Tibial nerve (tissue), 4 donors: ENCODE measurements around the gene KRTAP15-1. TPM values are rescaled to one million over a fixed set of nuclear protein-coding genes. Genes with fewer than 3 reads are reported as not detected.

Source experiments
- DNase-seq, 2 donors: peaks; one replicate each; pipeline ENCODE4 v3.0.0-alpha.2; 2019; ENCODE audit warnings: low spot score in 2 of 2
- H3K27ac ChIP-seq, 4 donors: fragments of 200-600 bp; sonication (generic) in 3 of 4; one replicate each; pipeline ENCODE4 v1.5.1; 2017 to 2019; ENCODE audit warnings: mild to moderate bottlenecking in 1 of 4
- H3K27me3 ChIP-seq, 2 donors: fragments of 200-600 bp; sonication (generic) in 1 of 2; one replicate each; pipeline versions ENCODE4 v1.5.1 to v1.6.0; 2017 to 2019
- H3K36me3 ChIP-seq, 3 donors: fragments of 200-600 bp; sonication (generic); one replicate each; pipeline ENCODE4 v1.5.1; 2018 to 2019
- H3K4me1 ChIP-seq, 4 donors: fragments of 200-600 bp; sonication (generic) in 3 of 4; one replicate each; pipeline ENCODE4 v1.5.1; 2017 to 2019
- H3K4me3 ChIP-seq, 4 donors: fragments of 200-600 bp; sonication (generic) in 3 of 4; one replicate each; pipeline ENCODE4 v1.5.1; 2017 to 2019; ENCODE audit warnings: mild to moderate bottlenecking in 1 of 4, moderate library complexity in 1 of 4
- H3K9me3 ChIP-seq, 4 donors: fragments of 200-600 bp; sonication (generic) in 3 of 4; one replicate each; pipeline ENCODE4 v1.5.1; 2017 to 2019
- EP300 ChIP-seq, 2 donors: sonication (generic); formaldehyde crosslinking; IDR thresholded peaks; one replicate each; pipeline ENCODE4 v1.6.1; 2017; ENCODE audit warnings: antibody characterized with exemption in 2 of 2, mild to moderate bottlenecking in 1 of 2
- POLR2A ChIP-seq, 2 donors: fragments of 450-650 bp; IDR thresholded peaks; one replicate each; pipeline ENCODE4 v1.6.1; 2017; ENCODE audit warnings: antibody characterized with exemption in 2 of 2, mild to moderate bottlenecking in 2 of 2, moderate library complexity in 2 of 2
- WGBS, 2 donors: methylation state at CpG; one replicate each; pipeline ENCODE4 v1.1.5; 2018; 5-methylcytosine and 5-hydroxymethylcytosine counted together
- total RNA-seq, 4 donors: library from RNA; depleted of rRNA; stranded (reverse); fragments of >200 nt; gene quantifications; one replicate each; pipeline ENCODE4 v1.1.0, GENCODE V29; 2016
- TF ChIP-seq, protein P1 (sequence below), 5 experiments: fragments of 200-600 bp in 3 of 5; fragments of 450-650 bp in 2 of 5; sonication (generic) in 3 of 5; IDR thresholded peaks; one replicate each; pipeline ENCODE4 v1.5.1; 2016 to 2019; ENCODE audit warnings: antibody characterized with exemption in 5 of 5, mild to moderate bottlenecking in 3 of 5, moderate library complexity in 2 of 5

The KRTAP15-1 gene, protein sequence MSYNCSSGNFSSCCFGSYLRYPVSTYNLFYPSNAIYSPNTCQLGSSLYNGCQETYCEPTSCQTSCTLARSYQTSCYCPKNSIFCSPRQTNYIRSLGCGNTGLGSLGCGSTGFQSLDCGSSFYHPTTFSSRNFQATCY
- total RNA-seq, result not detected

DNA sequence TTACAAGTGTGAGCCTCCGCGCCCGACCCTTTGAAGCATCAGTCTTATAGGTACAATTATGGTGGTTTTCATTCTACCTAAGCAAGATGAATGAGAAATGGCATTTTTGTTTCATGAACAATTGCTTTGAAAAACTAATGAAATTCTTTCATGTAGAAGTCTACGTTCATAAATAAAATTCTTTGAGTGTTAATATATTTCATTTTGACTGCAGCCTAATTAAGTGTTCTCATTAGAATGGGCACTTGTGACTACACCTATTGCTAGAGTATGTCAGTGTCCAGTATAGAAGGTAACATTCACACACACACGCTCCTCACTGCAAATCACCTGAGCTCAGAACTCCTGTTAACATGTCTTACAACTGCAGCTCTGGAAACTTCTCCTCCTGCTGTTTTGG is at the start of gene KRTAP15-1:
Gene KRTAP15-1 (plus strand): TSS at position 301 of the 400 bp plus-strand sequence. CDS start 53 bp downstream, at position 354.
- H3K36me3 ChIP-seq, result no peaks in the 10 kb centered on the region
- H3K27me3 ChIP-seq, result no peaks in the 10 kb centered on the region
- WGBS, 2 donors, result 93 to 98% methylated on average over 5 of the region's 5 CpGs
- TF ChIP-seq, protein P1, sequence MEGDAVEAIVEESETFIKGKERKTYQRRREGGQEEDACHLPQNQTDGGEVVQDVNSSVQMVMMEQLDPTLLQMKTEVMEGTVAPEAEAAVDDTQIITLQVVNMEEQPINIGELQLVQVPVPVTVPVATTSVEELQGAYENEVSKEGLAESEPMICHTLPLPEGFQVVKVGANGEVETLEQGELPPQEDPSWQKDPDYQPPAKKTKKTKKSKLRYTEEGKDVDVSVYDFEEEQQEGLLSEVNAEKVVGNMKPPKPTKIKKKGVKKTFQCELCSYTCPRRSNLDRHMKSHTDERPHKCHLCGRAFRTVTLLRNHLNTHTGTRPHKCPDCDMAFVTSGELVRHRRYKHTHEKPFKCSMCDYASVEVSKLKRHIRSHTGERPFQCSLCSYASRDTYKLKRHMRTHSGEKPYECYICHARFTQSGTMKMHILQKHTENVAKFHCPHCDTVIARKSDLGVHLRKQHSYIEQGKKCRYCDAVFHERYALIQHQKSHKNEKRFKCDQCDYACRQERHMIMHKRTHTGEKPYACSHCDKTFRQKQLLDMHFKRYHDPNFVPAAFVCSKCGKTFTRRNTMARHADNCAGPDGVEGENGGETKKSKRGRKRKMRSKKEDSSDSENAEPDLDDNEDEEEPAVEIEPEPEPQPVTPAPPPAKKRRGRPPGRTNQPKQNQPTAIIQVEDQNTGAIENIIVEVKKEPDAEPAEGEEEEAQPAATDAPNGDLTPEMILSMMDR (IDR thresholded peaks at IDR 0.05), result no peak
- no peak for TF ChIP-seq EP300 (IDR thresholded peaks at IDR 0.05)
- TF ChIP-seq POLR2A (IDR thresholded peaks at IDR 0.05), result no peak
- H3K4me3 ChIP-seq, result no peak within 1 kb of the TSS
- no peak within 1 kb of the TSS for H3K27ac ChIP-seq
- no peak for DNase-seq
- no peaks in the 10 kb centered on the region for H3K9me3 ChIP-seq
- H3K4me1 ChIP-seq, result no peaks in the 10 kb centered on the region

DNA sequence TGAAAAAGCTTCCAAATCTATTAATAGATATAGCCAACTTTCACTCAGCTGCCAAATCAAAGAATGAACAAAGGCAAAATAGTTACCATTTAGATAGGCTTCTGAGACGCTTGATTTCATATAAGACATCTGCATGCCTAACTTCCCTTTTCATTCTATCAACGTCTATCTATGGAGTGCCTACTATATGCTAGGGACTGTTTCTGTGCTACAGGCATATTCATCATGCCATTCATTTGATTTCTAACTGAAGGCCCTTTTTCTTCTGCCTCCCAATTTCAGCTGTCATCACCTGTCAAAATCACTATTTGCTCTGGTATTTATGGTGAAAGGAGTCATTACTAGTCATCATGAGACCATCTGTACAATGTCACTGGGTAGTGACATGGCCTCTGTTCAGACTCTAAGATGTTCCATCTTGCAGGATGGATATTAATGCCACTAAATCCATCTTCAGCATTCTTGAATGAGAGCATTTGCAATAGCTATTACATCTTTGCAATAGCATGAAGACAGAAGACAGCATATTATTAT is 48.5 kb upstream of the KRTAP15-1 start:
- Histone ChIP-seq H3K4me1 (no peaks in the 10 kb centered on the region), H3K9me3 (peaks cover 0 to 12% (median 0%) of the 10 kb centered on the region in 4 donors), H3K27ac (no peak overlapping the region), H3K36me3 (no peaks in the 10 kb centered on the region), H3K4me3 (no peak overlapping the region), H3K27me3 (no peaks in the 10 kb centered on the region)
- no peak for DNase-seq
- TF ChIP-seq POLR2A (IDR thresholded peaks at IDR 0.05), result no peak
- no peak for TF ChIP-seq EP300 (IDR thresholded peaks at IDR 0.05)
- TF ChIP-seq, protein P1 (IDR thresholded peaks at IDR 0.05), result no peak
- WGBS, 2 donors, result 35 to 47% methylated on average over 2 of the region's 2 CpGs

DNA sequence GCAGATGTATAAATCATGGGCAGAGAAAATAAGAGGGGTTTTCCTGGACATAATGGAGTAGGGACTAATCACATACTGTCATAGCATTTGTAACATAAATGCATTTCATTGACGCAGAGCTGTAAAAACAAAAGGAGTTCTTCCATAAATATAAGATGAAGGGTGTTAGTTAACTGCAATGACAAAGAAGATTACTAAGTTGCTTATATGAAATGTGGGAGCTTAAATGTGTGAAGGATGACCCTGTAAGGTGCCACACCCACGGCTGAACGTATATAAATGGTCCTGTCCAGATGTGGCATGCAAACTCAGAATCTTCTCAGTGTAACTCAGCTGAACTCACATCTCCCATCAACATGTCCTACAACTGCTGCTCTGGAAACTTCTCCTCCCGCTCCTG is 44.3 kb upstream of the KRTAP15-1 start, which contains the start of gene KRTAP13-1:
Gene KRTAP13-1 (plus strand): TSS at position 301 of the 400 bp plus-strand sequence. CDS start 56 bp downstream, at position 357.
- WGBS, 2 donors, result 69 to 73% methylated on average over 4 of the region's 4 CpGs
- Histone ChIP-seq H3K9me3 (peaks cover 0 to 5% (median 0%) of the 10 kb centered on the region in 4 donors), H3K27ac (no peak within 1 kb of the TSS), H3K4me3 (no peak within 1 kb of the TSS), H3K4me1 (no peaks in the 10 kb centered on the region), H3K36me3 (no peaks in the 10 kb centered on the region), H3K27me3 (no peaks in the 10 kb centered on the region)
- TF ChIP-seq, protein P1 (IDR thresholded peaks at IDR 0.05), result no peak
- TF ChIP-seq POLR2A (IDR thresholded peaks at IDR 0.05) (no peak), EP300 (IDR thresholded peaks at IDR 0.05) (no peak)
- DNase-seq, result no peak

DNA sequence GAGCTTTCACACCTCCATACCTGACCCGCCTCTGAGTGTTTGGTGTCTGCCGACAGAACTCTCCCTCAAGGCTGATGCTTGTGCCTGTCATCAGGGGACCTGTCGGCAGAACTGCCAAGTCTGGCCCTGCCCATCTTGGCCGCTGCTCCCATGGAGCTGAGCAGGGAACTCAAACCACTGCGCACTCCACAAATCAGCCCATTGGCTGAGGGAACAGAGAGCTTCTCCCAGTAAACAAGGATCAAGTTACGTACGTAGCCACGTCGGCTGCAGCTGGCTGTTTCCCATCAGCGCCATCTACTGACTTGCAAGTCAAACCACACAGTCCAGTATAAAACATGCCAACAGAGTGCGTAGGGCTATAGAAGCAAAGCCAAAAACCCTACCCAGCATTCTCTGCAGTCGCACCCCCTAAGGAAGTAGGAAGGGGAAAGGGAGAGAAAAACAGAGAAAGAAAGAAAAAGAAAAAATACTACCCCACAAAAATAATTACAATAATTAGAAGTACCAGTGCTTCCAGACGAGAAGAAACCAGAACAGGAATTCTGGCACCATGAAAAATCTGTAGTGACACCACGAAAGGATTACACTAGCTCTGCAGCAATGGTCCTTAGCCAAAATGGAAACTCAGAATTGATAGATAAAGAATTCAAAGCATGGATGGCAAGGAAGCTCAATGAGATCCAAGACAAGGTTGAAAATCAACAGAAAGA is 31.1 kb upstream of the KRTAP15-1 start:
- Histone ChIP-seq H3K4me1 (no peaks in the 10 kb centered on the region), H3K27ac (no peak overlapping the region), H3K9me3 (peaks cover 0 to 14% (median 0%) of the 10 kb centered on the region in 4 donors), H3K36me3 (no peaks in the 10 kb centered on the region), H3K27me3 (no peaks in the 10 kb centered on the region), H3K4me3 (no peak overlapping the region)
- 33 to 44% methylated on average over 13 to 14 of the region's 14 CpGs for WGBS, 2 donors
- DNase-seq, result no peak
- TF ChIP-seq, protein P1 (IDR thresholded peaks at IDR 0.05), result no peak
- TF ChIP-seq POLR2A (IDR thresholded peaks at IDR 0.05) (no peak), EP300 (IDR thresholded peaks at IDR 0.05) (no peak)

DNA sequence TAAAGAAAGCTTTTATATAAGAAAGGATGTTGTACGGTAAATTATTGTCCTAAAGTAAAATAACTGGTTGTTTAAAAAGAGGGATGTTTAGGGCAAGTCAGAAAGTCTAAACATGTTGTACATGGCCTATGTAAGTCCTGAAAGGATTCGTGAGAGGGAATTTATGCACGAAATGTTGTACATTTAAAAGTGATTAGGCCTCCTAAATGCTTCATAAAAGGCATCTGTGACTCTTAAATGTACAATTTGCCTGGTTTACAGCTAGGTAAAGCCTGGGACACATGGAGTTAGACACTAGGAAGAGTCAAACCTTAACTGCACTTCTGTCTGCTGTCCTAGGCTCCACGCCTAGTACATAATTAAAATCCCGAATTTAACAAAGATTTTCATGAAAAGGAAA is 24.1 kb upstream of the KRTAP15-1 start:
- TF ChIP-seq POLR2A (IDR thresholded peaks at IDR 0.05), result no peak
- no peak for TF ChIP-seq EP300 (IDR thresholded peaks at IDR 0.05)
- TF ChIP-seq, protein P1 (IDR thresholded peaks at IDR 0.05), result no peak
- H3K27me3 ChIP-seq, result no peaks in the 10 kb centered on the region
- DNase-seq, result no peak
- no peak overlapping the region for H3K27ac ChIP-seq
- no peak overlapping the region for H3K4me3 ChIP-seq
- no peaks in the 10 kb centered on the region for H3K4me1 ChIP-seq
- 80 to 84% methylated on average over 5 of the region's 5 CpGs for WGBS, 2 donors
- no peaks in the 10 kb centered on the region for H3K36me3 ChIP-seq
- H3K9me3 ChIP-seq, result no peaks in the 10 kb centered on the region
